SK-N-SH treated with all-trans-retinoic acid at 6 μM for 48 hours (cell line): ENCODE measurements around the gene GPC6.

ENCODE experiments used
- BACH2 ChIP-seq: fragments of 250-450 bp; sonication (Bioruptor Pico); IDR thresholded peaks from 2 replicates; pipeline ENCODE4 v1.9.0; 2021; ENCODE audit warnings: mild to moderate bottlenecking, borderline replicate concordance
- ESRRG ChIP-seq: fragments of 250-450 bp; sonication (Bioruptor Pico); IDR thresholded peaks from 2 replicates; pipeline ENCODE4 v1.6.1; 2021; ENCODE audit warnings: mild to moderate bottlenecking
- GLIS3 ChIP-seq: fragments of 250-450 bp; sonication (Bioruptor Pico); IDR thresholded peaks from 2 replicates; pipeline ENCODE4 v1.5.0; 2020; ENCODE audit warnings: mild to moderate bottlenecking, moderate library complexity
- OSR1 ChIP-seq: fragments of 250-450 bp; sonication (Bioruptor Pico); IDR thresholded peaks from 2 replicates; pipeline ENCODE4 v1.8.0; 2022; ENCODE audit warnings: moderate library complexity, mild to moderate bottlenecking, inconsistent platforms
- POU6F1 ChIP-seq: fragments of 250-450 bp; sonication (Bioruptor Pico); IDR thresholded peaks from 2 replicates; pipeline ENCODE4 v1.8.0; 2021; ENCODE audit warnings: low read depth, mild to moderate bottlenecking, moderate library complexity, borderline replicate concordance
- ZFP30 ChIP-seq: fragments of 450-650 bp; formaldehyde crosslinking; IDR thresholded peaks from 2 replicates; pipeline ENCODE4 v1.5.0; 2022; ENCODE audit warnings: mild to moderate bottlenecking, moderate library complexity
- TF ChIP-seq, protein P1 (sequence below): fragments of 250-450 bp; sonication (Bioruptor Pico); IDR thresholded peaks from 2 replicates; pipeline ENCODE4 v1.8.0; 2020; ENCODE audit warnings: mild to moderate bottlenecking, moderate library complexity, borderline replicate concordance

DNA sequence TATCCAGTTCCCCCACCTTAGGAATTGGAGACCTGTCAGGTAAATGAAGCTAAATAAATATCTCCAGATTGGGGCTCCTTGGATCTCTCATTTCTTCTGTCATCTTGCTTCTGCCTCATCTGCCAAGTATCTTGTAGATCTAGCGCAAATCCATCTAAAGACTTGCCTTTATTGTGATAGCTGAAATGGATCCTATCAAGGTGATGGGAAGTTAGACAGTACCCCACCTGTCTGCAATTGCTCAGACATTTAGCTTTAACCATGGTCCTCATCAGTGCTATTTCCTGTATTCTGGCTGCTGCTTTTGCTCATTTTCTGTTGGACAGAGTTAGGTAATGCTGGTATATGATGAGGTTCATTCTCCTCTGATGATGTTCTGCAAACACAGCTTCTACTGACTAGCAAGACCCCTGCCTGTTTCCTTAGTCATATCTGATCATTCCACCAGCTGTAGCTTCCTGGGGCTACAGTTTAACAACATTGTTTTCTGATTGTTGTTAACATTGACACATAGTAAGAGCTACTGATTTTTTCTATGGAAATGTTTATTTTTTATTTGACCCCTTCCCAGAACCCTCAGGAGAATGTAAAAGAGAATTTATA, 912.9 kb downstream of the GPC6 start:
- TF ChIP-seq OSR1 (CRISPR knock-in tag) (no peak), BACH2 (CRISPR knock-in tag) (no peak), ZFP30 (CRISPR knock-in tag) (no peak), ESRRG (CRISPR knock-in tag) (no peak), GLIS3 (CRISPR knock-in tag) (no peak), POU6F1 (CRISPR knock-in tag) (no peak)
- TF ChIP-seq, protein P1, sequence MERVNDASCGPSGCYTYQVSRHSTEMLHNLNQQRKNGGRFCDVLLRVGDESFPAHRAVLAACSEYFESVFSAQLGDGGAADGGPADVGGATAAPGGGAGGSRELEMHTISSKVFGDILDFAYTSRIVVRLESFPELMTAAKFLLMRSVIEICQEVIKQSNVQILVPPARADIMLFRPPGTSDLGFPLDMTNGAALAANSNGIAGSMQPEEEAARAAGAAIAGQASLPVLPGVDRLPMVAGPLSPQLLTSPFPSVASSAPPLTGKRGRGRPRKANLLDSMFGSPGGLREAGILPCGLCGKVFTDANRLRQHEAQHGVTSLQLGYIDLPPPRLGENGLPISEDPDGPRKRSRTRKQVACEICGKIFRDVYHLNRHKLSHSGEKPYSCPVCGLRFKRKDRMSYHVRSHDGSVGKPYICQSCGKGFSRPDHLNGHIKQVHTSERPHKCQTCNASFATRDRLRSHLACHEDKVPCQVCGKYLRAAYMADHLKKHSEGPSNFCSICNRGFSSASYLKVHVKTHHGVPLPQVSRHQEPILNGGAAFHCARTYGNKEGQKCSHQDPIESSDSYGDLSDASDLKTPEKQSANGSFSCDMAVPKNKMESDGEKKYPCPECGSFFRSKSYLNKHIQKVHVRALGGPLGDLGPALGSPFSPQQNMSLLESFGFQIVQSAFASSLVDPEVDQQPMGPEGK (CRISPR knock-in tag), result no peak
